Type B pancreatic cell (in vitro differentiated cells): ENCODE measurements around the gene INPP4A. TPM values are rescaled to one million over a fixed set of nuclear protein-coding genes. Genes with fewer than 3 reads are reported as not detected.
A peak's percentile ranks its signal among the peaks of the same experiment; 100 is the strongest.

Source experiments
- DNase-seq: peaks from one replicate; pipeline ENCODE4 v3.0.0; 2021; ENCODE audit warnings: mixed read lengths; ENCODE audit not compliant: unreplicated experiment; ENCODE audit errors: extremely low spot score
- H3K27ac Mint-ChIP-seq: 2 replicates; pipeline ENCODE4 v1.8.0; 2021; ENCODE audit warnings: mild to moderate bottlenecking, mixed read lengths
- H3K27me3 Mint-ChIP-seq: 2 replicates; pipeline ENCODE4 v1.8.0; 2021; ENCODE audit warnings: mixed read lengths
- H3K36me3 Mint-ChIP-seq: 2 replicates; pipeline ENCODE4 v1.8.0; 2021; ENCODE audit warnings: mixed read lengths
- H3K4me1 Mint-ChIP-seq: one replicate; pipeline ENCODE4 v1.8.0; 2021; ENCODE audit warnings: mixed read lengths; ENCODE audit not compliant: unreplicated experiment
- H3K4me3 Mint-ChIP-seq: 2 replicates; pipeline ENCODE4 v1.8.0; 2021; ENCODE audit warnings: mild to moderate bottlenecking, mixed read lengths
- H3K9me3 Mint-ChIP-seq: 2 replicates; pipeline ENCODE4 v1.8.0; 2021; ENCODE audit warnings: mixed read lengths
- CTCF ChIP-seq: fragments of 200-600 bp; sonication (generic); conservative IDR thresholded peaks from 2 replicates; pipeline ENCODE4 v1.5.0; 2021; ENCODE audit warnings: antibody characterized with exemption, mild to moderate bottlenecking
- total RNA-seq: library from RNA; stranded (reverse); gene quantifications from 2 replicates; pipeline ENCODE4 v1.2.1, GENCODE V29; 2021; ENCODE audit warnings: low replicate concordance

INPP4A gene
- total RNA-seq, 1 donor from 2014 or later, result 37.6 TPM

DNA sequence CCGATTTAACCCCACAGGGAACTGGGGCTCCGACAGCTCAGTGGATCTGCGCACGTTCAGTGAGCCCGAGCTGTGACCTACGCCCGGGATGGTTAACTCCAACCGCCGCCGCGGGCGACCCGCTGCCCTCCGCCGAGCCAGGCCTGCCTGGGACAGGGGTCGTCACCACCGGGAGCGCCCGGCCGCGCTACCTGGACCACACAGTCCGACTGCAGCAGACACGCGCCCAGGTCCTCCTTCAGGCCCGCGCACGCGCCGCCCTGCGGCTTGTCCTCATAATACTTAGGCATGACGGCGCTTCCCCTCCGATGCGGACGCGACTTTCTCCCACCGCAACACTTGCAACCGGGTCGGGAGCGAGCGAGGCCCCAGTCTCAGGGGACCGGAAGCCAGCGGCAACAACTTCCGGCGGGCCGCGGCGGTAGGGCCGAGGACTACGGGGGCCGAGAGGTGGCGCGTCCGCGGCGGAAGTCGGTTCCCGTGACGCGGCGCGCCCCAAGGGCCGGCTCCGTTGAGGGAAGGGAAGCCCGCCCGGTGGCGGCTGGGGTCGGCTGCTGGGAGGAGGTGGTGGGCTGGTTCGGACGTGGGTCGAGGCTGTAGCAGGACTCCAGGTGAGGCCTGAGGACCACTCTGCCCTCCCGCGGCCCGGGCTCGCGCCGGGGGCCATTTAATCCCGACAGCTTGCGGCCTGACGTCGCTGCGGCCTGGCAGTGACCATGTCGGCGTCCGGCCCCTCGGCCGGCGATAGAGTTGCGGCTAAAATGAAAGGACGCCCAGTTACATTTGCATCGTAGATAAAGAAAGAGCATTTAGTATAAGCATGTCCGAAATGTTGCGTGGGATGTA lies 163.7 kb downstream of the INPP4A start, which contains the start of the genes COA5 and UNC50:
Gene COA5, minus strand, starts transcription at position 397 of the 846 bp plus-strand sequence. Its CDS starts 107 bp downstream, at position 290.
Gene UNC50, plus strand, starts transcription at position 474 of the 846 bp plus-strand sequence. CDS start 1,171 bp downstream, outside the sequence.
- peaks cover 19% of the 10 kb centered on the region for H3K36me3 Mint-ChIP-seq
- peak within 1 kb of the TSS; percentile 92 for H3K27ac Mint-ChIP-seq
- DNase-seq, result peak; percentile 91
- H3K4me1 Mint-ChIP-seq, result peaks cover 42% of the 10 kb centered on the region
- H3K4me3 Mint-ChIP-seq, result peak within 1 kb of the TSS; percentile 92
- H3K27me3 Mint-ChIP-seq, result no peaks in the 10 kb centered on the region
- peak; percentile 30 for TF ChIP-seq CTCF
- no peaks in the 10 kb centered on the region for H3K9me3 Mint-ChIP-seq

- no peaks in the 10 kb centered on the region for H3K27me3 Mint-ChIP-seq
- no peak for DNase-seq
- H3K4me1 Mint-ChIP-seq, result peaks cover 42% of the 10 kb centered on the region
Measured at GRCh38 chr2:98608962-98609604, 164.4 kb downstream of the INPP4A start.

GRCh38 chr2:98614024-98614739 lies 169.5 kb downstream of the INPP4A start:
- no peak overlapping the region for H3K4me3 Mint-ChIP-seq
- peaks cover 42% of the 10 kb centered on the region for H3K36me3 Mint-ChIP-seq
- no peak for TF ChIP-seq CTCF
- H3K4me1 Mint-ChIP-seq, result peaks cover 19% of the 10 kb centered on the region
- no peaks in the 10 kb centered on the region for H3K27me3 Mint-ChIP-seq
- no peak for DNase-seq
- no peaks in the 10 kb centered on the region for H3K9me3 Mint-ChIP-seq
- H3K27ac Mint-ChIP-seq, result no peak overlapping the region

More at GRCh38 chr2:98608962-98609604, 164.4 kb downstream of the INPP4A start:
- Mint-ChIP-seq H3K4me3 (peak overlapping the region; percentile 92), H3K27ac (peak overlapping the region; percentile 92), H3K9me3 (no peaks in the 10 kb centered on the region), H3K36me3 (peaks cover 23% of the 10 kb centered on the region)
- no peak for TF ChIP-seq CTCF

GRCh38 chr2:98615481-98615880 lies 170.8 kb downstream of the INPP4A start:
- DNase-seq, result no peak
- H3K4me1 Mint-ChIP-seq, result peaks cover 10% of the 10 kb centered on the region
- no peak overlapping the region for H3K4me3 Mint-ChIP-seq
- peak; percentile 46 for TF ChIP-seq CTCF
- no peaks in the 10 kb centered on the region for H3K9me3 Mint-ChIP-seq
- peaks cover 41% of the 10 kb centered on the region for H3K36me3 Mint-ChIP-seq
- peak overlapping the region; percentile 0 for H3K27ac Mint-ChIP-seq
- H3K27me3 Mint-ChIP-seq, result no peaks in the 10 kb centered on the region

DNA sequence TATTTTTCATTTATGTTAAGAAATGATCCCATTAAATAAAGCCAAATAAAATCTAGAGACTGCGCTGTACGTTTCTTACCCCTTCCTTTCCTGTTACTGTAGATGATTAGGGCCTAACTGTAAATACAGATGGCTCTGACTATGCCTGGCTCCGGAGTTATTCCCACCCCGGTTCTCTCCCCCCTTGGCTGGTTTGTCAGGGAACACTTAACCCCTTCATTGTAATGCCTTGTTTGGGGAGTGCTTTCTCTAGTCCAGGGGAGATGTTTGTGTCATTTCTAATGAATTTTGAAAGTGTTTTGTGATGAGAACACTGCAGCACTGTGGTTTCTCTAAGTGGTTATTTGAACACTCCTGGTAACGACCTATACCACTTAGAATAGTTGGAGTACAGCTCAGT lies 172.5 kb downstream of the INPP4A start:
- no peak for TF ChIP-seq CTCF
- Mint-ChIP-seq H3K4me1 (no peaks in the 10 kb centered on the region), H3K27ac (no peak overlapping the region), H3K27me3 (no peaks in the 10 kb centered on the region), H3K9me3 (no peaks in the 10 kb centered on the region), H3K36me3 (peaks cover 31% of the 10 kb centered on the region), H3K4me3 (no peak overlapping the region)
- DNase-seq, result no peak
